Adrenal gland (tissue), 5 donors: Measurements from ENCODE around the gene RHOBTB3.

Source experiments
- CTCF ChIP-seq, 6 experiments: fragments of 450-650 bp in 4 of 6; fragments of 200-600 bp in 2 of 6; sonication (generic) in 1 of 6; IDR thresholded peaks; 1 replicate in 5 of 6; 2 replicates in 1 of 6; pipeline versions ENCODE4 v1.5.1 to v1.8.0; 2016 to 2021; ENCODE audit warnings: antibody characterized with exemption in 6 of 6, mild to moderate bottlenecking in 2 of 6, moderate library complexity in 1 of 6
- POLR2A ChIP-seq, 2 donors: fragments of 450-650 bp; IDR thresholded peaks; one replicate each; pipeline ENCODE4 v1.6.1; 2017; ENCODE audit warnings: antibody characterized with exemption in 2 of 2, mild to moderate bottlenecking in 2 of 2, moderate library complexity in 1 of 2
- donor health status: DM: no; HTN: no; CAD: no.

DNA sequence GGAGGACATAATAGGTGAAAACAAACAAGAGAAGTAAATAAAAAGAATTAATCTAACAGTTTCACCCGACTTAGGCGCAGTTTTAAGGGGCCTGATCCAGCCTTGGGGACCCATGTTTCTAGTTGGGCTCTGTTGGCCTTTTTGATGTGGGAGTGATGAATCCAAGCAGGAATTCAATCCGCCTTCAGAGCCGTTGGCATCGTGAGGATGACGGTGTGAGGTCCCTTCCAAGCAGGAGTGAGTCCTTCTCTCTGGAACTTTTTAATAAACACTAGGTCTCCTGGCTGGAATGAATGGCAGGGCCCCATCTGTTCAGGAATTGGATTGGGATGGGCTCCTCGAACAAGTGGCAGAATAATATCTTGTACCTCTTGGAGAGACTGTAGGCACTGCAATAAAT, 22.3 kb upstream of the RHOBTB3 start:
- TF ChIP-seq CTCF (IDR thresholded peaks at IDR 0.05) (no peak), POLR2A (IDR thresholded peaks at IDR 0.05) (no peak)
